HCT116 (cell line): Measurements from ENCODE around the gene APOB. TPM values are rescaled to one million over a fixed set of nuclear protein-coding genes. Genes with fewer than 3 reads are reported as not detected.

Source experiments
- ATAC-seq: fragments of 200-7000 bp; cut with Tn5 transposase; 2 replicates; pipeline ENCODE4 v1.9.1; 2020; ENCODE audit warnings: mild to moderate bottlenecking, moderate library complexity
- BruUV-seq: library from RNA; stranded (reverse); fragments of 400-500 nt; replicated peaks from 2 replicates; lab custom pipeline; 2021; lab: Mats Ljungman, UMichigan
- CTCF ChIA-PET: fragments of 300-600 bp; sonication (Branson Sonifier 250); formaldehyde crosslinking; loops from one replicate; lab custom pipeline; 2021; ENCODE audit warnings: antibody characterized with exemption; lab: Charles Lee
- POLR2A ChIA-PET: fragments of 300-600, 350-600 bp; sonication (Branson Sonifier 250); formaldehyde crosslinking; loops from one replicate; lab custom pipeline; 2021; ENCODE audit warnings: antibody characterized with exemption; lab: Charles Lee
- RAD21 ChIA-PET, 2 experiments: fragments of 300-600 bp; sonication (Branson Sonifier 250); formaldehyde crosslinking; loops; one replicate each; lab custom pipeline; 2023; ENCODE audit warnings: low total read pairs in 2 of 2; ENCODE audit not compliant: uncharacterized antibody in 2 of 2, unreplicated experiment in 2 of 2, low non-redundant PET in 1 of 2; lab: Charles Lee
- DNase-seq: peaks from one replicate; pipeline ENCODE4 v3.0.0-alpha.2; 2010; ENCODE audit warnings: low read depth, low spot score
- H2AFZ ChIP-seq: fragments of 200-600 bp; shearing (Covaris generic), sonication (generic); 2 replicates; pipeline ENCODE4 v1.6.1; 2017; ENCODE audit warnings: low read depth, mixed run types, mixed read lengths, antibody characterized with exemption, low read length; ENCODE audit not compliant: poor library complexity, severe bottlenecking
- H3K27ac ChIP-seq: 2 replicates; pipeline ENCODE4 v1.5.1; 2012; ENCODE audit warnings: low read depth, low read length
- H3K27me3 ChIP-seq: fragments of 200-600 bp; sonication (generic); 2 replicates; pipeline ENCODE4 v1.6.1; 2016; ENCODE audit warnings: mixed run types, low read length, mixed read lengths; ENCODE audit not compliant: insufficient read depth
- H3K36me3 ChIP-seq, 2 experiments: fragments of 200-500 bp in 1 of 2; fragments of 200-600 bp in 1 of 2; sonication (Bioruptor generic) in 1 of 2; sonication (generic) in 1 of 2; 2 replicates each; pipeline versions ENCODE4 v1.5.1 to v1.6.1; 2014 to 2016; ENCODE audit warnings: low read length in 2 of 2, inconsistent platforms in 1 of 2, mixed read lengths in 1 of 2, mixed run types in 1 of 2; ENCODE audit not compliant: insufficient read depth in 2 of 2, control insufficient read depth in 1 of 2
- H3K4me1 ChIP-seq, 2 experiments: fragments of 200-600 bp in 1 of 2; sonication (generic) in 1 of 2; 2 replicates each; pipeline versions ENCODE4 v1.5.1 to v1.6.1; 2012 to 2017; ENCODE audit warnings: low read length in 2 of 2, inconsistent platforms in 1 of 2, mild to moderate bottlenecking in 1 of 2, mixed read lengths in 1 of 2, mixed run types in 1 of 2, moderate library complexity in 1 of 2; ENCODE audit not compliant: insufficient read depth in 2 of 2, control insufficient read depth in 1 of 2
- H3K4me2 ChIP-seq: fragments of 200-600 bp; sonication (generic); 2 replicates; pipeline ENCODE4 v1.6.1; 2017; ENCODE audit warnings: mixed run types, low read length, mixed read lengths
- H3K4me3 ChIP-seq, 2 experiments: fragments of 200-600 bp in 1 of 2; sonication (generic) in 1 of 2; replicated peaks in 1 of 2; 2 replicates each; pipeline ENCODE4 v1.5.1; 2011 to 2016; ENCODE audit warnings: low read length in 2 of 2, control low read depth in 1 of 2, low read depth in 1 of 2, mild to moderate bottlenecking in 1 of 2, mixed read lengths in 1 of 2, mixed run types in 1 of 2
- H3K79me2 ChIP-seq: fragments of 200-600 bp; sonication (generic); 2 replicates; pipeline ENCODE4 v1.6.1; 2017; ENCODE audit warnings: mild to moderate bottlenecking, mixed run types, low read length, moderate library complexity, mixed read lengths; ENCODE audit not compliant: insufficient read depth
- H3K9ac ChIP-seq: fragments of 200-600 bp; sonication (generic); 2 replicates; pipeline ENCODE4 v1.6.1; 2016; ENCODE audit warnings: low read length, mixed read lengths
- H3K9me2 ChIP-seq: fragments of 200-600 bp; sonication (generic), shearing (Covaris generic); 2 replicates; pipeline ENCODE4 v1.6.1; 2017; ENCODE audit warnings: mixed run types, mild to moderate bottlenecking, moderate library complexity; ENCODE audit not compliant: insufficient read depth
- H3K9me3 ChIP-seq, 2 experiments: fragments of 200-500 bp in 1 of 2; fragments of 200-600 bp in 1 of 2; sonication (Bioruptor generic) in 1 of 2; sonication (generic) in 1 of 2; 2 replicates each; pipeline ENCODE4 v1.6.1; 2014 to 2017; ENCODE audit warnings: low read length in 2 of 2, mixed read lengths in 2 of 2, inconsistent platforms in 1 of 2, low read depth in 1 of 2, mild to moderate bottlenecking in 1 of 2, mixed run types in 1 of 2, moderate library complexity in 1 of 2; ENCODE audit not compliant: control insufficient read depth in 1 of 2, insufficient read depth in 1 of 2
- H4K20me1 ChIP-seq: fragments of 200-600 bp; sonication (generic), shearing (Covaris generic); 2 replicates; pipeline ENCODE4 v1.6.1; 2017; ENCODE audit warnings: mixed run types, mild to moderate bottlenecking, moderate library complexity; ENCODE audit not compliant: insufficient read depth
- CEBPB ChIP-seq: IDR thresholded peaks from 2 replicates; pipeline ENCODE4 v1.6.1; 2012; ENCODE audit warnings: low read depth
- EGR1 ChIP-seq: IDR thresholded peaks from 2 replicates; pipeline ENCODE4 v1.6.1; 2012; ENCODE audit warnings: low read depth
- ELF1 ChIP-seq: IDR thresholded peaks from 2 replicates; pipeline ENCODE4 v1.6.1; 2012; ENCODE audit warnings: low read depth, borderline replicate concordance
- EZH2 ChIP-seq: fragments of 200-600 bp; sonication (generic); IDR thresholded peaks from 2 replicates; pipeline ENCODE4 v1.6.1; 2017; ENCODE audit warnings: antibody characterized with exemption, mixed run types
- JUND ChIP-seq: IDR thresholded peaks from 2 replicates; pipeline ENCODE4 v1.6.1; 2012
- POLR2A ChIP-seq: IDR thresholded peaks from 2 replicates; pipeline ENCODE4 v1.7.0; 2011; ENCODE audit warnings: borderline replicate concordance; ENCODE audit not compliant: insufficient read depth, insufficient read length; ENCODE audit errors: extremely low read depth
- POLR2AphosphoS5 ChIP-seq: IDR thresholded peaks from 2 replicates; pipeline ENCODE4 v1.6.1; 2011; ENCODE audit warnings: mild to moderate bottlenecking, low read depth, low read length, moderate library complexity
- RAD21 ChIP-seq: IDR thresholded peaks from 2 replicates; pipeline ENCODE4 v1.6.1; 2012; ENCODE audit warnings: low read depth, mild to moderate bottlenecking
- SP1 ChIP-seq: IDR thresholded peaks from 2 replicates; pipeline ENCODE4 v1.6.1; 2012; ENCODE audit warnings: low read depth
- SRF ChIP-seq: IDR thresholded peaks from 2 replicates; pipeline ENCODE4 v1.6.1; 2012; ENCODE audit warnings: low read depth
- TCF7L2 ChIP-seq: IDR thresholded peaks from 2 replicates; pipeline ENCODE4 v1.7.0; 2011; ENCODE audit warnings: borderline replicate concordance, inconsistent platforms; ENCODE audit not compliant: insufficient read depth, insufficient read length; ENCODE audit errors: extremely low read depth
- ZFX ChIP-seq: fragments of 450-650 bp; IDR thresholded peaks from 2 replicates; pipeline ENCODE4 v1.6.1; 2017
- ZNF274 ChIP-seq: fragments of 200-500 bp; sonication (Bioruptor generic); IDR thresholded peaks from 2 replicates; pipeline ENCODE4 v1.6.1; 2014; ENCODE audit warnings: mild to moderate bottlenecking, low read depth, low read length, inconsistent platforms
- intact Hi-C: fragments of 100-400 bp; cut with micrococcal nuclease; formaldehyde crosslinking; loops from 2 replicates; pipeline ENCODE4 v1.10.0; 2022
- total RNA-seq: library from RNA; stranded (reverse); gene quantifications from one replicate; pipeline ENCODE4 v1.2.1, GENCODE V29; 2021; ENCODE audit not compliant: unreplicated experiment
- TF ChIP-seq, protein P1 (sequence below): IDR thresholded peaks from 2 replicates; pipeline ENCODE4 v1.6.1; 2012; ENCODE audit warnings: low read depth
- TF ChIP-seq, protein P2 (sequence below): IDR thresholded peaks from 2 replicates; pipeline ENCODE4 v1.6.1; 2011; ENCODE audit warnings: mild to moderate bottlenecking, low read length, moderate library complexity; ENCODE audit not compliant: insufficient replicate concordance; ENCODE audit errors: extremely low read depth
- TF ChIP-seq, protein P3 (sequence below): IDR thresholded peaks from 2 replicates; pipeline ENCODE4 v1.6.1; 2012

APOB gene
- total RNA-seq, 1 experiment from 2014 or later: 1.6 TPM

DNA sequence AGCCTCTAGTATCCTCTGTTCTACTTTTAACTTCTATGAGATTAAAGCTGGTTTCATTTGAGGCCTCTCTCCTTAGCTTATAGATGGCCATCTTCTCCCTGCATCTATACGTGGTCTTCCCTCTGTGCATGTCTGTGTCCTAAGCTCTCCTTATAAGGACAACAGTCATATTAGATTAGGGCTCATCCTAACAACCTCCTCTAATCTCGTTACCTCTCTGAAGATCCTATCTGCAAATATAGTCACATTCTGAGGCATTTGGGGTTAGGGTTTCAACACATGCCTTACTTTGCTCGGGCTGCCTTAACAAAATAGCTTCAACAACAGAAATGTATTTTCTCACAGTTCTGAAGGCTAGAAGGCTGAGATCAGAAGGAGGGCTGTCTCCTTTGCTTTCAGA, 11.6 kb upstream of the APOB start:
- Histone ChIP-seq H3K4me1 (no peaks in the 10 kb centered on the region), H3K27ac (no peak overlapping the region), H2AFZ (no peak overlapping the region), H3K36me3 (no peaks in the 10 kb centered on the region), H3K4me3 (no peak overlapping the region), H3K27me3 (peaks cover 30% of the 10 kb centered on the region), H3K4me2 (no peak overlapping the region), H3K9me2 (no peaks in the 10 kb centered on the region), H3K79me2 (no peaks in the 10 kb centered on the region), H3K9ac (no peak overlapping the region), H4K20me1 (no peaks in the 10 kb centered on the region), H3K9me3 (no peaks in the 10 kb centered on the region)
- no peak for ATAC-seq
- ChIA-PET CTCF (no interaction called here), POLR2A (no interaction called here), RAD21 (no interaction called here)
- BruUV-seq: no TSS peak
- TF ChIP-seq EGR1 (no peak), POLR2A (no peak), POLR2AphosphoS5 (no peak), ZNF274 (no peak), ELF1 (no peak), SRF (no peak), CEBPB (no peak), JUND (no peak), EZH2 (no peak), TCF7L2 (no peak), ZFX (no peak), RAD21 (no peak), SP1 (no peak)
- TF ChIP-seq, protein P1, sequence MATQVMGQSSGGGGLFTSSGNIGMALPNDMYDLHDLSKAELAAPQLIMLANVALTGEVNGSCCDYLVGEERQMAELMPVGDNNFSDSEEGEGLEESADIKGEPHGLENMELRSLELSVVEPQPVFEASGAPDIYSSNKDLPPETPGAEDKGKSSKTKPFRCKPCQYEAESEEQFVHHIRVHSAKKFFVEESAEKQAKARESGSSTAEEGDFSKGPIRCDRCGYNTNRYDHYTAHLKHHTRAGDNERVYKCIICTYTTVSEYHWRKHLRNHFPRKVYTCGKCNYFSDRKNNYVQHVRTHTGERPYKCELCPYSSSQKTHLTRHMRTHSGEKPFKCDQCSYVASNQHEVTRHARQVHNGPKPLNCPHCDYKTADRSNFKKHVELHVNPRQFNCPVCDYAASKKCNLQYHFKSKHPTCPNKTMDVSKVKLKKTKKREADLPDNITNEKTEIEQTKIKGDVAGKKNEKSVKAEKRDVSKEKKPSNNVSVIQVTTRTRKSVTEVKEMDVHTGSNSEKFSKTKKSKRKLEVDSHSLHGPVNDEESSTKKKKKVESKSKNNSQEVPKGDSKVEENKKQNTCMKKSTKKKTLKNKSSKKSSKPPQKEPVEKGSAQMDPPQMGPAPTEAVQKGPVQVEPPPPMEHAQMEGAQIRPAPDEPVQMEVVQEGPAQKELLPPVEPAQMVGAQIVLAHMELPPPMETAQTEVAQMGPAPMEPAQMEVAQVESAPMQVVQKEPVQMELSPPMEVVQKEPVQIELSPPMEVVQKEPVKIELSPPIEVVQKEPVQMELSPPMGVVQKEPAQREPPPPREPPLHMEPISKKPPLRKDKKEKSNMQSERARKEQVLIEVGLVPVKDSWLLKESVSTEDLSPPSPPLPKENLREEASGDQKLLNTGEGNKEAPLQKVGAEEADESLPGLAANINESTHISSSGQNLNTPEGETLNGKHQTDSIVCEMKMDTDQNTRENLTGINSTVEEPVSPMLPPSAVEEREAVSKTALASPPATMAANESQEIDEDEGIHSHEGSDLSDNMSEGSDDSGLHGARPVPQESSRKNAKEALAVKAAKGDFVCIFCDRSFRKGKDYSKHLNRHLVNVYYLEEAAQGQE: no peak
- TF ChIP-seq, protein P2, sequence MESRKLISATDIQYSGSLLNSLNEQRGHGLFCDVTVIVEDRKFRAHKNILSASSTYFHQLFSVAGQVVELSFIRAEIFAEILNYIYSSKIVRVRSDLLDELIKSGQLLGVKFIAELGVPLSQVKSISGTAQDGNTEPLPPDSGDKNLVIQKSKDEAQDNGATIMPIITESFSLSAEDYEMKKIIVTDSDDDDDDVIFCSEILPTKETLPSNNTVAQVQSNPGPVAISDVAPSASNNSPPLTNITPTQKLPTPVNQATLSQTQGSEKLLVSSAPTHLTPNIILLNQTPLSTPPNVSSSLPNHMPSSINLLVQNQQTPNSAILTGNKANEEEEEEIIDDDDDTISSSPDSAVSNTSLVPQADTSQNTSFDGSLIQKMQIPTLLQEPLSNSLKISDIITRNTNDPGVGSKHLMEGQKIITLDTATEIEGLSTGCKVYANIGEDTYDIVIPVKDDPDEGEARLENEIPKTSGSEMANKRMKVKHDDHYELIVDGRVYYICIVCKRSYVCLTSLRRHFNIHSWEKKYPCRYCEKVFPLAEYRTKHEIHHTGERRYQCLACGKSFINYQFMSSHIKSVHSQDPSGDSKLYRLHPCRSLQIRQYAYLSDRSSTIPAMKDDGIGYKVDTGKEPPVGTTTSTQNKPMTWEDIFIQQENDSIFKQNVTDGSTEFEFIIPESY: no peak
- TF ChIP-seq, protein P3, sequence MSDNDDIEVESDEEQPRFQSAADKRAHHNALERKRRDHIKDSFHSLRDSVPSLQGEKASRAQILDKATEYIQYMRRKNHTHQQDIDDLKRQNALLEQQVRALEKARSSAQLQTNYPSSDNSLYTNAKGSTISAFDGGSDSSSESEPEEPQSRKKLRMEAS: no peak
- DNase-seq: no peak
- intact Hi-C loops: no loop called here
